ENCODE data around the gene IGF1R. TPM values are rescaled to one million over a fixed set of nuclear protein-coding genes. Genes with fewer than 3 reads are reported as not detected.

The IGF1R gene
- total RNA-seq, 3 donors from 2014 or later, result 16.7 to 28.6 (median 25.1) TPM

- no peaks in the 10 kb centered on the region for H3K27me3 Mint-ChIP-seq (ENCODE audit: low read depth)
- no peak overlapping the region for H3K4me3 Mint-ChIP-seq
- ATAC-seq (no peak), DNase-seq (no peak)
- no peaks in the 10 kb centered on the region for H3K9me3 Mint-ChIP-seq
- peaks cover 55% of the 10 kb centered on the region for H3K4me1 Mint-ChIP-seq (ENCODE audit: low read depth)
- H3K36me3 Mint-ChIP-seq (ENCODE audit: insufficient read depth), result no peaks in the 10 kb centered on the region
Measured at GRCh38 chr15:98673133-98673532, 24.8 kb downstream of the IGF1R start.

GRCh38 chr15:98674336-98674735 lies 26.0 kb downstream of the IGF1R start:
- no peaks in the 10 kb centered on the region for H3K27me3 Mint-ChIP-seq (ENCODE audit: low read depth)

GRCh38 chr15:98676586-98677270 lies 28.4 kb downstream of the IGF1R start:
- Mint-ChIP-seq H3K27me3 (ENCODE audit: low read depth) (no peaks in the 10 kb centered on the region), H3K4me3 (no peak overlapping the region), H3K4me1 (ENCODE audit: low read depth) (peaks cover 27% of the 10 kb centered on the region), H3K9me3 (no peaks in the 10 kb centered on the region), H3K36me3 (ENCODE audit: insufficient read depth) (no peaks in the 10 kb centered on the region)
- DNase-seq (no peak), ATAC-seq (no peak)

More at GRCh38 chr15:98674336-98674735, 26.0 kb downstream of the IGF1R start:
- Mint-ChIP-seq H3K4me3 (no peak overlapping the region), H3K4me1 (ENCODE audit: low read depth) (peaks cover 44% of the 10 kb centered on the region), H3K9me3 (no peaks in the 10 kb centered on the region), H3K36me3 (ENCODE audit: insufficient read depth) (no peaks in the 10 kb centered on the region)
- DNase-seq, result no peak
- ATAC-seq, result no peak

GRCh38 chr15:98677345-98678059 lies 29.2 kb downstream of the IGF1R start:
- no peak for DNase-seq
- Mint-ChIP-seq H3K36me3 (ENCODE audit: insufficient read depth) (peaks cover 5% of the 10 kb centered on the region), H3K9me3 (no peaks in the 10 kb centered on the region), H3K4me1 (ENCODE audit: low read depth) (peaks cover 33% of the 10 kb centered on the region), H3K27me3 (ENCODE audit: low read depth) (no peaks in the 10 kb centered on the region), H3K4me3 (no peak overlapping the region)
- no peak for ATAC-seq

- Mint-ChIP-seq H3K4me1 (ENCODE audit: low read depth) (peaks cover 35% of the 10 kb centered on the region), H3K4me3 (no peak overlapping the region), H3K9me3 (no peaks in the 10 kb centered on the region), H3K27me3 (ENCODE audit: low read depth) (no peaks in the 10 kb centered on the region), H3K36me3 (ENCODE audit: insufficient read depth) (peaks cover 5% of the 10 kb centered on the region)
- DNase-seq, result no peak
- no peak for ATAC-seq
Measured at GRCh38 chr15:98678484-98678883, 30.1 kb downstream of the IGF1R start.

GRCh38 chr15:98681061-98681460 lies 32.7 kb downstream of the IGF1R start:
- no peak for ATAC-seq
- H3K36me3 Mint-ChIP-seq (ENCODE audit: insufficient read depth), result peaks cover 5% of the 10 kb centered on the region
- H3K27me3 Mint-ChIP-seq (ENCODE audit: low read depth), result no peaks in the 10 kb centered on the region
- H3K9me3 Mint-ChIP-seq, result no peaks in the 10 kb centered on the region
- no peak overlapping the region for H3K4me3 Mint-ChIP-seq
- peaks cover 46% of the 10 kb centered on the region for H3K4me1 Mint-ChIP-seq (ENCODE audit: low read depth)
- no peak for DNase-seq

GRCh38 chr15:98682992-98683701 lies 34.8 kb downstream of the IGF1R start:
- Mint-ChIP-seq H3K4me3 (no peak overlapping the region), H3K27me3 (ENCODE audit: low read depth) (no peaks in the 10 kb centered on the region), H3K36me3 (ENCODE audit: insufficient read depth) (peaks cover 5% of the 10 kb centered on the region), H3K9me3 (no peaks in the 10 kb centered on the region), H3K4me1 (ENCODE audit: low read depth) (peaks cover 52% of the 10 kb centered on the region)
- DNase-seq, result no peak
- no peak for ATAC-seq

- Mint-ChIP-seq H3K4me3 (no peak overlapping the region), H3K9me3 (no peaks in the 10 kb centered on the region), H3K36me3 (ENCODE audit: insufficient read depth) (peaks cover 6% of the 10 kb centered on the region), H3K27me3 (ENCODE audit: low read depth) (no peaks in the 10 kb centered on the region), H3K4me1 (ENCODE audit: low read depth) (peaks cover 56% of the 10 kb centered on the region)
- DNase-seq (no peak), ATAC-seq (no peak)
Measured at GRCh38 chr15:98683831-98684230, 35.5 kb downstream of the IGF1R start.

GRCh38 chr15:98684436-98684835 lies 36.1 kb downstream of the IGF1R start:
- no peaks in the 10 kb centered on the region for H3K9me3 Mint-ChIP-seq
- ATAC-seq (no peak), DNase-seq (no peak)
- H3K4me1 Mint-ChIP-seq (ENCODE audit: low read depth), result peaks cover 55% of the 10 kb centered on the region
- no peak overlapping the region for H3K4me3 Mint-ChIP-seq
- peaks cover 6% of the 10 kb centered on the region for H3K36me3 Mint-ChIP-seq (ENCODE audit: insufficient read depth)
- no peaks in the 10 kb centered on the region for H3K27me3 Mint-ChIP-seq (ENCODE audit: low read depth)

- peaks cover 55% of the 10 kb centered on the region for H3K4me1 Mint-ChIP-seq (ENCODE audit: low read depth)
- no peak overlapping the region for H3K4me3 Mint-ChIP-seq
- no peaks in the 10 kb centered on the region for H3K9me3 Mint-ChIP-seq
- no peak for ATAC-seq
- peaks cover 6% of the 10 kb centered on the region for H3K36me3 Mint-ChIP-seq (ENCODE audit: insufficient read depth)
- DNase-seq, result no peak
- no peaks in the 10 kb centered on the region for H3K27me3 Mint-ChIP-seq (ENCODE audit: low read depth)
Measured at GRCh38 chr15:98684995-98685525, 36.7 kb downstream of the IGF1R start.

- H3K4me3 Mint-ChIP-seq, result no peak overlapping the region
Measured at GRCh38 chr15:98686983-98687382, 38.6 kb downstream of the IGF1R start.

GRCh38 chr15:98689431-98689861 lies 41.1 kb downstream of the IGF1R start:
- H3K4me3 Mint-ChIP-seq, result no peak overlapping the region
- ATAC-seq (no peak), DNase-seq (no peak)
- H3K4me1 Mint-ChIP-seq (ENCODE audit: low read depth), result peaks cover 41% of the 10 kb centered on the region
- H3K27me3 Mint-ChIP-seq (ENCODE audit: low read depth), result no peaks in the 10 kb centered on the region
- peaks cover 1% of the 10 kb centered on the region for H3K36me3 Mint-ChIP-seq (ENCODE audit: insufficient read depth)
- no peaks in the 10 kb centered on the region for H3K9me3 Mint-ChIP-seq

More at GRCh38 chr15:98686983-98687382, 38.6 kb downstream of the IGF1R start:
- H3K9me3 Mint-ChIP-seq, result no peaks in the 10 kb centered on the region
- H3K4me1 Mint-ChIP-seq (ENCODE audit: low read depth), result peaks cover 52% of the 10 kb centered on the region
- no peak for DNase-seq
- ATAC-seq, result no peak
- no peaks in the 10 kb centered on the region for H3K27me3 Mint-ChIP-seq (ENCODE audit: low read depth)
- H3K36me3 Mint-ChIP-seq (ENCODE audit: insufficient read depth), result peaks cover 4% of the 10 kb centered on the region

GRCh38 chr15:98690272-98690950 lies 42.1 kb downstream of the IGF1R start:
- ATAC-seq (no peak), DNase-seq (no peak)
- no peaks in the 10 kb centered on the region for H3K9me3 Mint-ChIP-seq
- H3K4me1 Mint-ChIP-seq (ENCODE audit: low read depth), result peaks cover 44% of the 10 kb centered on the region
- no peaks in the 10 kb centered on the region for H3K27me3 Mint-ChIP-seq (ENCODE audit: low read depth)
- H3K36me3 Mint-ChIP-seq (ENCODE audit: insufficient read depth), result peaks cover 1% of the 10 kb centered on the region
- no peak overlapping the region for H3K4me3 Mint-ChIP-seq

GRCh38 chr15:98692213-98692612 lies 43.9 kb downstream of the IGF1R start:
- peaks cover 1% of the 10 kb centered on the region for H3K36me3 Mint-ChIP-seq (ENCODE audit: insufficient read depth)

More at GRCh38 chr15:98692213-98692612, 43.9 kb downstream of the IGF1R start:
- DNase-seq (no peak), ATAC-seq (no peak)
- no peaks in the 10 kb centered on the region for H3K9me3 Mint-ChIP-seq
- peaks cover 46% of the 10 kb centered on the region for H3K4me1 Mint-ChIP-seq (ENCODE audit: low read depth)
- no peaks in the 10 kb centered on the region for H3K27me3 Mint-ChIP-seq (ENCODE audit: low read depth)
- no peak overlapping the region for H3K4me3 Mint-ChIP-seq

Data from activated T-cell treated with anti-CD3 and anti-CD28 coated beads, Interleukin-2, amount 50 U/mL, for 4 hours (primary cell).